Measurements from ENCODE around the gene GTF2A2. TPM values are rescaled to one million over a fixed set of nuclear protein-coding genes. Genes with fewer than 3 reads are reported as not detected.
"Not testable (repeated sequence)": the region's sequence is repeated elsewhere in the genome, so short reads cannot be mapped to it uniquely, and the experiment has no call there.

GTF2A2 gene
- total RNA-seq, result 100 to 1,000 TPM; 165 to 167 TPM

DNA sequence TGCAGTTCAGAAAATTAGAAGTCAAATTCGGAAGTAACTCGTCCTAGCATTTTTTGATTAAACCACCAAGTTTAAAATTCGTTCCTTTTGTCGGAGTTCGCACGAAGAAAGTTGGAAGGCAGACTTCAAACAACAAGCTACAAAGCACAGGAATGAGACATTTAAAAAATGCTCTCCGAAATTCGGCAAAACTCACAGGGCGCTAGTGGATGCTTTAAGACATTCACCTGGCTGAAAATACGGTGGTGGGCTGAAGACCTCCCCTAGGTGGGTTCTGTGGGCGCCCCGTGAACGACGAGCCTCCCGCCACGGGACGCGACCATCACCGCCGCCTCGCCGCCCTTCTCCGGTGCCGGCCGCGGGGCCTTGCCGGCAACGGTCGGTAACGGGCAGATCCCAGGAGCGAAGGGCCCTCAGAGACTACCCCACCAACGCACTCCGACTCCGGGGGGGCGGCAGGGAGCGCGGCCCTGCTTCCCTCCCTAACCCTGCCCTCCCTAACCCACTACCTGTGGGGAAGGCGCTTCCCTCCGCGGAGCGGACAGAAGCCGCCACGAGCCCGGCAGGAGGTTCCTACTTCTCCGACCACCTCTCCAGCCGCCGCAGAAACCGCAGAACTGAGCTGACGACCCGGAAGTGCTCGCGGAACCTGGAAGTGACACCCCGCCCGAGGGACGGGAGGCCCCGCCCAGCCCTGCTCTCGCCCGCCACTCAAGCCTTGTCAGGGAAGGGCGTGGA is at the start of gene GTF2A2:
GTF2A2 (minus strand) TSS at position 619 of the 738 bp plus-strand sequence. CDS start 5,238 bp downstream, outside the sequence.
- DNase-seq, result peak; percentile 97
- peaks cover 4% of the 10 kb centered on the region for H3K9me3 Mint-ChIP-seq
- peaks cover 24% of the 10 kb centered on the region for H3K36me3 Mint-ChIP-seq
- H3K27ac Mint-ChIP-seq, result peak within 1 kb of the TSS; percentile 81
- POLR2A ChIA-PET, result interaction anchor here (0.7 to 1.2 kb wide), 6 partner anchors 23 to 67 kb away, joined by 3 to 6 read pairs (median 4); partner anchors contain the start of gene BNIP2
- CTCF ChIA-PET, result interaction anchor here (0.6 to 1.5 kb wide), 3 partner anchors 12 to 125 kb away, joined by 3 to 6 read pairs (median 5); no protein-coding TSS in a partner anchor
- intact Hi-C loops (cut with micrococcal nuclease), result loop anchor here (1.0 kb wide), 1 partner anchor 32 kb away; the partner anchor contains the start of gene BNIP2
- no peaks in the 10 kb centered on the region for H3K27me3 Mint-ChIP-seq
- H3K4me1 Mint-ChIP-seq (ENCODE audit: low read depth), result peaks cover 5% of the 10 kb centered on the region
- peak within 1 kb of the TSS; percentile 31 for H3K4me3 Mint-ChIP-seq

DNA sequence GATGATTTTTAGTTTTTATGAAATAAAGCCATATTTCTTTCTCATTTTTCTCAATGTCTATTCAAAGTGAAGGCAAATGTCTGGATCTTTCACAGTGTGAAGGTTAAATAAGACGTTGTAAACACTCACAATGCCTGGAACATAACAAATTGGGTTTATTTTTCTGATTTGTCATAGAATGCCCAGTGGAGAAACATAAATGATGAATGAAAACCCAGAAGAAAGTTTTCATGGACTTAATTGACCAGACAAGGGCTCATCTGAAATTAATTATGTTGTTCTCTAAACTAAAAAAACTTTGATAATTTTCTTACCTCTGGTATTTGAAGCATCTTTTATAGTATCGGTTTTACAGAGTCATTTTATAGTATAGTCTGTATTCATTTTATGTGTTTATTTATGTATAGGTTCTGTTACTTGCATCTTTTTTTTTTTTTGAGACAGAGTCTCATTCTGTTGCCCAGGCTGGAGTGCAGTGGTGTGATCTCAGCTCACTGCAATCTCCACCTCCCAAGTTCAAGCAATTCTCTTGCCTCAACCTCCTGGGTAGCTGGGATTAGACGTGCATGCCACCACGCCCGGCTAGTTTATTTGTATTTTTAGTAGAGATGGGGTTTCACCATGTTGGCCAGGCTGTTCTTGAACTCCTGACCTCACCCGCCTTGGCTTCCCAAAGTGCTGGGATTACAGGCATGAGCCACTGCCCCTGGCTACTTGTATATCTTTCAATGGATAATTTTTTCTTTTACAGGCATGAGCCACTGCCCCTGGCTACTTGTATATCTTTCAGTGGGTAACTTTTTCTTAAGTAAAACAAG is 46.9 kb upstream of the GTF2A2 start:
- CTCF ChIA-PET, result no interaction called here
- DNase-seq, result no peak
- peaks cover 6% of the 10 kb centered on the region for H3K27me3 Mint-ChIP-seq
- H3K4me3 Mint-ChIP-seq, result no peak overlapping the region
- POLR2A ChIA-PET, result no interaction called here
- intact Hi-C loops (cut with micrococcal nuclease), result no loop called here
- H3K36me3 Mint-ChIP-seq, result no peaks in the 10 kb centered on the region
- H3K9me3 Mint-ChIP-seq, result no peaks in the 10 kb centered on the region
- no peak overlapping the region for H3K27ac Mint-ChIP-seq
- no peaks in the 10 kb centered on the region for H3K4me1 Mint-ChIP-seq (ENCODE audit: low read depth)

DNA sequence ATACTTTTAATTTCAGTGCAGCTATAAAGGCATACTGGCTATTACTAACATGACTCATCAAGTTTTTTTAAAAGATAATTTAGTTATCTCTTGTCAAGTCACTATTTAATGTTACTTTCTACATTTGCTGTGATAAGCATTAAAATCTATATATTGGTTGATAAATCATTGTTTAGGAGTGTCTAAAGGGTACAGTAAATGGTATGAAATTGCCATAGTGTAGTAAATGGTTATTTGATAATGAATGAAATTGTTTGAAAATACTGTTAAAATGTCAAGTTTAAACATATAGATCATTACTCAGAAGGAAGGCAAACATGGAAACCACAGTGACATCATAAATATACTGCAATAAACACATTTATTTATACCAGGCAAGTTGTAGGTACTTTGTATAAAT is 45.0 kb upstream of the GTF2A2 start:
- H3K4me3 Mint-ChIP-seq, result no peak overlapping the region
- intact Hi-C loops (cut with micrococcal nuclease), result no loop called here
- no peaks in the 10 kb centered on the region for H3K4me1 Mint-ChIP-seq (ENCODE audit: low read depth)
- H3K27me3 Mint-ChIP-seq, result peaks cover 6% of the 10 kb centered on the region
- H3K9me3 Mint-ChIP-seq, result no peaks in the 10 kb centered on the region
- POLR2A ChIA-PET, result no interaction called here
- no peak for DNase-seq
- no peak overlapping the region for H3K27ac Mint-ChIP-seq
- CTCF ChIA-PET, result interaction anchor here (1.0 kb wide), 1 partner anchor 11 kb away, joined by 3 read pairs; no protein-coding TSS in a partner anchor
- no peaks in the 10 kb centered on the region for H3K36me3 Mint-ChIP-seq

GRCh38 chr15:59701880-59702279 is 44.6 kb upstream of the GTF2A2 start:
- Mint-ChIP-seq H3K36me3 (no peaks in the 10 kb centered on the region), H3K9me3 (no peaks in the 10 kb centered on the region), H3K4me3 (no peak overlapping the region), H3K4me1 (ENCODE audit: low read depth) (no peaks in the 10 kb centered on the region), H3K27me3 (peaks cover 2% of the 10 kb centered on the region), H3K27ac (no peak overlapping the region)
- DNase-seq, result no peak
- intact Hi-C loops (cut with micrococcal nuclease), result no loop called here
- POLR2A ChIA-PET, result no interaction called here
- CTCF ChIA-PET, result interaction anchor here (1.0 to 1.1 kb wide), 2 partner anchors 10 to 23 kb away, joined by 3 to 4 read pairs; no protein-coding TSS in a partner anchor

GRCh38 chr15:59699810-59700431 is 42.6 kb upstream of the GTF2A2 start:
- no peak for DNase-seq
- Mint-ChIP-seq H3K27me3 (peaks cover 2% of the 10 kb centered on the region), H3K4me3 (no peak overlapping the region), H3K9me3 (no peaks in the 10 kb centered on the region), H3K36me3 (no peaks in the 10 kb centered on the region), H3K27ac (no peak overlapping the region), H3K4me1 (ENCODE audit: low read depth) (no peaks in the 10 kb centered on the region)
- POLR2A ChIA-PET, result no interaction called here
- intact Hi-C loops (cut with micrococcal nuclease), result no loop called here
- CTCF ChIA-PET, result no interaction called here

DNA sequence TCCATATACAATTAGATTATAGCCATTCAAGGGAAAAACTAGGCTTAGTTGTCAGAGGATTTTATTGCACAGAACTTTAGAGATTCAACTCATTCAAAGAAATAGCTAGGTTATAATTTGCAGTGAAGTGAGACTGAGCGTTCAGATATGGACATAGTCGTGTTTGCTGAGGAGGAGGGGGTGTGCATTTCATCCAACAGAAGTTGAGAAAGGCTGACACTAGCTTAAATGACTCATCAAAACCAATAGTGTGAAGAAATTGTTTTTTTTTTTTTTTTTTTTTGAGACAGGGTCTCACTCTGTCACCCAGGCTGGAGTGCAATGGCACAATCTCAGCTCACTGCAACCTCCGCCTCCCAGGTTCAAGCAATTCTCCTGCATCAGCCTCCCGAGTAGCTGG is 40.8 kb upstream of the GTF2A2 start:
- H3K27ac Mint-ChIP-seq; H3K36me3 Mint-ChIP-seq; H3K4me1 Mint-ChIP-seq (ENCODE audit: low read depth); H3K9me3 Mint-ChIP-seq; CTCF ChIA-PET; H3K4me3 Mint-ChIP-seq; intact Hi-C loops (cut with micrococcal nuclease); DNase-seq; H3K27me3 Mint-ChIP-seq; POLR2A ChIA-PET: not testable (repeated sequence)

DNA sequence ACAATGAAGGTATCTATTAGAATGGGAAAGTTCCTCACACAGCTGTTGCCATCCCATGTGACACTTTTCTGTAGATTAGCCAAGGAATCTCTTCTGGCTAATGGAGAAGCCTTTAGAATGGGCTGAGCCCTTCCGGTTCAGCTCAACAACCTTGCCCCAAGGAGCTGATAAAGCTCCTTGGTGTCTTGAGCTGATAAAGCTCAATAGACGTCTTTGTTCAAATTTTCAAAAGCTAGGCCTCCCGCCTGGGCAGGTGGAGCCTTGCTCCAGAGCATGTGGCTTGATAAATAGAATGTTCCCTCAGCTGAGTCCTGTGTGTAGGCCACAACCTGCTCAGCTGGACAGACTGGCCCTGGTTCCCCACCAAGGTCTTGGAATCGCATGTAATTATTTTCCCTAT is 39.0 kb upstream of the GTF2A2 start:
- no peaks in the 10 kb centered on the region for H3K36me3 Mint-ChIP-seq
- ChIA-PET POLR2A (no interaction called here), CTCF (interaction anchor here (1.3 kb wide), 1 partner anchor 29 kb away, joined by 3 read pairs; no protein-coding TSS in a partner anchor)
- no peak overlapping the region for H3K27ac Mint-ChIP-seq
- no peaks in the 10 kb centered on the region for H3K4me1 Mint-ChIP-seq (ENCODE audit: low read depth)
- H3K4me3 Mint-ChIP-seq, result no peak overlapping the region
- no peaks in the 10 kb centered on the region for H3K27me3 Mint-ChIP-seq
- intact Hi-C loops (cut with micrococcal nuclease), result no loop called here
- H3K9me3 Mint-ChIP-seq, result no peaks in the 10 kb centered on the region
- DNase-seq, result no peak

- DNase-seq, result no peak
- CTCF ChIA-PET, result interaction anchor here (0.8 kb wide), 1 partner anchor 631 kb away, joined by 3 read pairs; no protein-coding TSS in a partner anchor
These were observed 37.5 kb upstream of the GTF2A2 start for GRCh38 chr15:59694779-59695178.

GRCh38 chr15:59691194-59691805 is 34.0 kb upstream of the GTF2A2 start:
- no peaks in the 10 kb centered on the region for H3K27me3 Mint-ChIP-seq
- H3K36me3 Mint-ChIP-seq, result peaks cover 10% of the 10 kb centered on the region
- H3K4me1 Mint-ChIP-seq (ENCODE audit: low read depth), result peaks cover 27% of the 10 kb centered on the region
- H3K27ac Mint-ChIP-seq, result peak overlapping the region; percentile 24
- ChIA-PET POLR2A (interaction anchor here (0.6 to 1.0 kb wide), 2 partner anchors 34 to 1144 kb away, joined by 3 to 8 read pairs; partner anchors contain the start of gene GTF2A2), CTCF (interaction anchor here (0.6 to 2.9 kb wide), 19 partner anchors 10 to 637 kb away, joined by 3 to 15 read pairs (median 3); partner anchors contain the start of gene GTF2A2)
- H3K4me3 Mint-ChIP-seq, result peak overlapping the region; percentile 4
- peak; percentile 38 for DNase-seq
- intact Hi-C loops (cut with micrococcal nuclease), result loop anchor here (1.0 kb wide), 1 partner anchor 636 kb away; no protein-coding TSS in a partner anchor
- no peaks in the 10 kb centered on the region for H3K9me3 Mint-ChIP-seq

More at GRCh38 chr15:59694779-59695178, 37.5 kb upstream of the GTF2A2 start:
- H3K27ac Mint-ChIP-seq, result no peak overlapping the region
- H3K4me3 Mint-ChIP-seq, result no peak overlapping the region
- intact Hi-C loops (cut with micrococcal nuclease), result no loop called here
- peaks cover 10% of the 10 kb centered on the region for H3K4me1 Mint-ChIP-seq (ENCODE audit: low read depth)
- no peaks in the 10 kb centered on the region for H3K27me3 Mint-ChIP-seq
- H3K36me3 Mint-ChIP-seq, result no peaks in the 10 kb centered on the region
- POLR2A ChIA-PET, result no interaction called here
- no peaks in the 10 kb centered on the region for H3K9me3 Mint-ChIP-seq

DNA sequence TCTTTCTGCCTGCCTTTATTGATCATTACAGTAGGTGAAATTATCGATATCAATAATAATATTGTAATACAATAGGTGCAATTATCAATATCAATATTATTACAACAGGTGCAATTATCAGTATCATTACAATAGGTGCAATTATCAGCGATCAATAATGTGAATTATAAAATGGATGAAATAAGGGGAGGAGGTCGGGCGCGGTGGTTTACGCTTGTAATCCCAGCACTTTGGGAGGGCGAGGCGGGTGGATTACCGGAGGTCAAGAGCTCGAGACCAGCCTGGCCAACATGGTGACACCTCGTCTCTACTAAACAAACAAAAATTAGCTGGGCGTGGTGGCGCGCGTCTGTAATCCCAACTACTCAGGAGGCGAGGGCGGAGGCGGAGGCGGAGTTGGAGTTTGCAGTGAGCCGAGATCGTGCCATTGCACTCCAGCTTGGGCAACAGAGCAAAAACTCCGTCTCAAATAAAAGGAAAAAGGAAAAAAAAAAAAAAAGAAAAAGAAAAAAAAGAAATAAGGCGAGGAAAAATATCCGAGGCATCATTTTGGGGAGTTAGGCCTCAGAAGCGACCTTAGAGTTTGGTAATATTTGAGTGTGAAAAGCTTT is 32.4 kb upstream of the GTF2A2 start:
- peaks cover 18% of the 10 kb centered on the region for H3K36me3 Mint-ChIP-seq
- peaks cover 39% of the 10 kb centered on the region for H3K4me1 Mint-ChIP-seq (ENCODE audit: low read depth)
- H3K9me3 Mint-ChIP-seq, result no peaks in the 10 kb centered on the region
- intact Hi-C loops (cut with micrococcal nuclease), result loop anchor here (1.0 to 10.0 kb wide), 8 partner anchors 32 to 917 kb away; partner anchors contain the start of genes GTF2A2, MINDY2 and RNF111
- CTCF ChIA-PET, result interaction anchor here (0.6 to 2.9 kb wide), 5 partner anchors 57 to 639 kb away, joined by 3 to 15 read pairs (median 5); no protein-coding TSS in a partner anchor
- peak; percentile 75 for DNase-seq
- H3K4me3 Mint-ChIP-seq, result peak overlapping the region; percentile 90
- H3K27ac Mint-ChIP-seq, result peak overlapping the region; percentile 93
- POLR2A ChIA-PET, result interaction anchor here (1.4 kb wide), 1 partner anchor 32 kb away, joined by 4 read pairs; the partner anchor contains the start of gene GTF2A2
- H3K27me3 Mint-ChIP-seq, result no peaks in the 10 kb centered on the region
